ENCODE data around the gene HDAC4.
"Not testable (repeated sequence)": the region's sequence is repeated elsewhere in the genome, so short reads cannot be mapped to it uniquely, and the experiment has no call there.

The HDAC4 gene

GRCh38 chr2:239186516-239187357 is 214.1 kb downstream of the HDAC4 start:
- DNase-seq (ENCODE audit: low spot score) = no peak

DNA sequence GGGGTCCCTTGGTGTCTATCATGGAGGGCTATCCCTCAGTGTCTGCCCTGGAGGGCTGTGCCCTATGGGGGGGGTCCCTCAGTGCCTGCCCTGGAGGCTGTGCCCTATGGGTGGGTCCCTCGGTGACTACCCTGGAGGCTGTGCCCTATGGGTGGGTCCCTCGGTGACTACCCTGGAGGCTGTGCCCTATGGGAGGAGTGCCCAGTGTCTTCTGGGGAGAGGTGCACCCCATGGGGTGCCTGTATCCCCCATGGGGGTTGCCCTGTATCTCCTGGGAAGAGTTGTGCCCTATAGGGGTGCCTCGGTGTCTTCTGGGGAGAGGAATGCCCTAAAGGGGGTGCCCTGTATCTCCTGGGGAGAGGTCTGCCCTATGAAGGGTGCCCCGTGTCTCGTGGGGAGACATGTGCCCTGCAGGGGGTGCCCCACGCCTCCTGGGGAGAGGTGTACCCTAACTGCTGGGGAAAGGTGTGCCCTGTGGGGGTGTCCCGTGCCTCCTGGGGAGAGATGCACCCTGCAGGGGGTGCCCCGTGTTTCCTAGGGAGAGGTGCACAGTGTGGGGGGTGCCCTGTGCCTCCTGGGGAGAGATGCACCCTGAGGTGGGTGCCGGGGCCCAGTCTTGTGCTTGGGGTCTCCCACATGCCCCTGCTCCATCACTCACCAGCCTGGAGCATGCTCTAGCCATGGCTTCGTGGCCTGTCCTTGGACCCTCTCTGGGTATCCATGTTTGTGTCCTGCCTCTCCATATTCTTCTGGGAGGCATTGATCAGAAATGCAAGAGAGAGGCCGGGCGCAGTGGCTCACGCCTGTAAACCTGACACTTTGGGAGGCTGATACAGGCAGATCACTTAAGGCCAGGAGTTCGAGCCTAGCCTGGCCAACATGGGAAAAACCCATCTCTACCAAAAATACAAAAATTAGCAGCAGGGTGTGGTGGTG is 215.6 kb downstream of the HDAC4 start:
- no peak for DNase-seq (ENCODE audit: low spot score)

- no peak for DNase-seq (ENCODE audit: low spot score)
These were observed 216.6 kb downstream of the HDAC4 start for GRCh38 chr2:239184179-239184578.

DNA sequence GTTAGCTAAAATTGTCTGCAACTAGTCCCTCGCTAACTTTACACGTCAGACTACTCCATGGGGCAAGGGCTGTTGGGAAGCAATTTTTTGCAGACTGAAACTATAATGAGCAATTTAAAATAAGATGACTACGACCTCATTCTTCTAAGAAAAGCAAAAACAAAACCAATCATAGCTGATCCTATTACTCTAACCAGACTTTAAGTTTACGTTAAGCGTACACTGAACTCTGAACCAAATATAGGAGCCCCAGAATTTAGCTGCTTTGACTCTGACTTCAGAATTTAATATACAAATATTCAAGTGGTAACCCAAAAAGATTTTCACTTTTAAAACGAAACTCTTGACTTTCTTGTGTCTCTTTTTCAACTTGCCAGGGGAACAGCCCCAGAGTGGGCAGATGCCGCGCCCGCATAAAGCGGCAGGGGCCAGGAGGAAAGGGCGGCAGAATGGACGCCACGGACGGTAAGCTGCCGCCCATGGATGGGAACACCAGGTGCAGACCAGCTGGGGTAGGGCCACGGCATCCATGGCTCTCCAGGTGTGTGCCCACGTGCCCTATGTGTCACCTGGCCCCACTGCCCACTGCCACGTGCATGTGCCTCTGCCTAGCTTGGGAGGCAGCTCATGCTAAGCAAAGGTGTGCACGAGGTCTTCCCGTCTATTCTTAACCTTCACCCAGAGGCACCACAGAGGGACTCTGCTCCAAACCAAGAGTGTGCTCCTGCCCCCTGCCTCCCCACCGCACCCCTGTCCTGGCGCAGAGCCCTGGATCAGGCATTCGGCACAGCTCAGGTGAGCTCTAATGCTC is 217.6 kb downstream of the HDAC4 start:
- no peak for DNase-seq (ENCODE audit: low spot score)

GRCh38 chr2:239181903-239182581 is 218.8 kb downstream of the HDAC4 start:
- DNase-seq (ENCODE audit: low spot score) = no peak

- no peak for DNase-seq (ENCODE audit: low spot score)
These were observed 219.5 kb downstream of the HDAC4 start for GRCh38 chr2:239181074-239181902.

GRCh38 chr2:239180526-239181073 is 220.2 kb downstream of the HDAC4 start:
- no peak for DNase-seq (ENCODE audit: low spot score)

DNA sequence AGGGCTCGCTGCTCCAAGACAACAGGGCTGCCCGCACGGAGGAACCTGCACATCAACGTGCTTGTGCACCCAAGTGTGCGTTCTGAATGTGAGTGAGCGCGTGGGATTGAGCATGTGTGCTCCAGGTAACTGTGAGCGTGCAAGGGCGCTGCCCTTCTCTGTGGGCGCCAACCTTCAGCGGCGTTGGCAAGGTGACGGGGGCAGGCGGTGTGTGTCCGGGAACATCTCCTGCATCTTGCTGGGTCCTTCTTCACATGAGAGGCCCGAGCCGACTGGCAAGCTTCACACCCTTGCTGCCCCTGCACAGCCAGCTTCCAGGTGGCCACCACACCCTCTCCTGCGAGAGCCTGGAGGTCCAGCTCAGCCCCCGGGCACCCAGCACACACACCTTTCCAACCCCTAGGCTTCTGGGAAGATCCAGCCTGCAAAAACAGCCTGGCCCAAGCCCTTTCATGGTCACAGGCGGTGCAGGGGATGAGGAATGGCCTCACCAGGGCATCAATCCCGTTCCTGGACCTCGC is 220.9 kb downstream of the HDAC4 start:
- DNase-seq (ENCODE audit: low spot score) = no peak

DNA sequence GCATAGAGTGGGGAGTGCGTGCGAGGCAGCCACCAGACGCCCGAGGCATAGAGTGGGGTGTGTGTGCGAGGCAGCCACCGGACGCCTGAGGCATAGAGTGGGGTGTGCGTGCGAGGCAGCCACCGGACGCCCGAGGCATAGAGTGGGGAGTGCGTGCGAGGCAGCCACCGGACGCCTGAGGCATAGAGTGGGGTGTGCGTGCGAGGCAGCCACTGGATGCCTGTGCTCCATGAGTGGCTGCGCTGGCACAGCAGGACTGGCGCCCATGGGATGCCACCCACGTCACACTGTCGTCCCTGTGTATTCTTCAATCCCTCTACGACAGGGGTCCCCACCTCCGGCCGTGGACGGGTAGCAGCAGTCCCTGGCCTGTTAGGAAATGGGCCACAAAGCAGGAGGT is 221.9 kb downstream of the HDAC4 start:
- no peak for DNase-seq (ENCODE audit: low spot score)

- DNase-seq (ENCODE audit: low spot score) = no peak
These were observed 222.3 kb downstream of the HDAC4 start for GRCh38 chr2:239178484-239178883.

DNA sequence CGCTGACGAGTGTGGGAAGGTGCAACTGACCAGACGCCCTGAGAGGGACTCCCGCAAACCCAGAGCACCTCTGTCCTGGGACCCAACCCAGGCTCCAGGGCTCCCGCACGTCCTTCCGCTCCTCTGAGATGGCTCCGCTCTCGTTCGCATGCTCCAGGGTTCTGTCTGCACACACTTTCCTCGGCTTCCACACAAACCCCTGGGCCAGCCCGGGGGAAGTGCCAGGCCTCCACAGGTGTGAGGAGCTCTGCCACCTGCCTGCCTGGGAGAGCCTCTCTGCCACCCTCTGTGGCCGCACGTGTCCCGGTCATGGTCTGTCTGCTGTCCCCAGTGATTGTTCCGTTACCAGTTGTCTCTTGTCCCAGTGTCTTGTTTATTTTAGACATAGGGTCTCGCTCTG is 222.9 kb downstream of the HDAC4 start:
- no peak for DNase-seq (ENCODE audit: low spot score)

- DNase-seq (ENCODE audit: low spot score) = no peak
These were observed 223.5 kb downstream of the HDAC4 start for GRCh38 chr2:239177325-239177724.

DNA sequence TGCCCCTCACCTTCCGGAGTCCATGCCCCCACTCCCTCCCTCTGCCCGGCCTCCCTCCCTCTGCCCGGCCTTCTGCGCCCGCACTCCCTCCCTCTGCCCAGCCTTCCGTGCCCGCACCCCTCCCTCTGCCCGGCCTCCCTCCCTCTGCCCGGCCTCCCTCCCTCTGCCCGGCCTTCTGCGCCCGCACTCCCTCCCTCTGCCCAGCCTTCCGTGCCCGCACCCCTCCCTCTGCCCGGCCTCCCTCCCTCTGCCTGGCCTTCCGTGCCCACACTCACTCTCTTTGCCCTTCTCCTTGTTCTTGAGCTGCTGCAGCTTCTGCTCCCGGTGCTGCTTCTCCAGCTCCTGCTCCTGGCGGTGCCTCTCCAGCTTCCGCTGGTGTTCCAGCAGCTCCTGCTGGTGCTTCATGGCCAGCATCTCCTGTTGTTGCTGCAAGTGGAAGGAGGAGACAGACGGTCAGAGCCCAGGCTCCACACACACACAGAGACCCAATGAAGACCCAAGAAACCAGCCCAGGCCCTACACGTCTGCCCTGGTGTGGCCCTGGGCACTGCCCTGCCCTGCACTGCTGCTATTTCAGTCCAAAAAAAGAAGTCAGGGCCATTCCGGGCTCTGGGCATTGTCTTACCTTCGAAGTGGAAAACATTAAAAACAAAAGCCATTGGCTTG is 224.5 kb downstream of the HDAC4 start:
- not testable (repeated sequence) for DNase-seq (ENCODE audit: low spot score)

DNA sequence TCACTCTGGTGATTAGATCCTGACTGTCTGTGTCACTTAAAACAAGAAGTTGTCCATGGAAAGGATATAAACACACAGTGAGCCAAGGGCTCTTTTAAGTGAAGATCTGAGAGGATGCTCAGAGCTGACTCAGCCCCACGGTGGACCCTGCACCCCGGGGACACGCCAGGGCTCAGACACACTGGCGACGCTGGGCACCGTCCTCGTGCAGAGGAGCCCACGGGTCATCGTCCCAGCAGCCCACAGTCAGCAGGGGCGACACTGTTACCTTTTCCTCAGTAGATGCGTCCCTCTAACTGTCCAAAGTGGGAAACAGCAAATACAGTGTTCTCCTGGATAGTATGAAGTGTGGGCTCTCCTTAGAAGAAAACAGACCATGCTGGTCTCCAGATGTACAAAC is 225.6 kb downstream of the HDAC4 start:
- DNase-seq (ENCODE audit: low spot score) = no peak

- no peak for DNase-seq (ENCODE audit: low spot score)
These were observed 227.5 kb downstream of the HDAC4 start for GRCh38 chr2:239173301-239173700.

GRCh38 chr2:239171643-239172042 is 229.2 kb downstream of the HDAC4 start:
- DNase-seq (ENCODE audit: low spot score) = no peak

GRCh38 chr2:239169311-239170048 is 231.3 kb downstream of the HDAC4 start:
- no peak for DNase-seq (ENCODE audit: low spot score)

- no peak for DNase-seq (ENCODE audit: low spot score)
These were observed 232.2 kb downstream of the HDAC4 start for GRCh38 chr2:239168575-239168974.
